T1000 (cell line): ENCODE measurements around the gene AFAP1.

ENCODE experiments used
- DNase-seq: peaks from one replicate; lab custom pipeline; 2025; ENCODE audit warnings: mixed read lengths; lab: John Stamatoyannopoulos, UW

Gene AFAP1

GRCh38 chr4:7769396-7770223 is 170.1 kb downstream of the AFAP1 start:
- DNase-seq = no peak

- no peak for DNase-seq
Measured at GRCh38 chr4:7768736-7769135, 170.9 kb downstream of the AFAP1 start.

DNA sequence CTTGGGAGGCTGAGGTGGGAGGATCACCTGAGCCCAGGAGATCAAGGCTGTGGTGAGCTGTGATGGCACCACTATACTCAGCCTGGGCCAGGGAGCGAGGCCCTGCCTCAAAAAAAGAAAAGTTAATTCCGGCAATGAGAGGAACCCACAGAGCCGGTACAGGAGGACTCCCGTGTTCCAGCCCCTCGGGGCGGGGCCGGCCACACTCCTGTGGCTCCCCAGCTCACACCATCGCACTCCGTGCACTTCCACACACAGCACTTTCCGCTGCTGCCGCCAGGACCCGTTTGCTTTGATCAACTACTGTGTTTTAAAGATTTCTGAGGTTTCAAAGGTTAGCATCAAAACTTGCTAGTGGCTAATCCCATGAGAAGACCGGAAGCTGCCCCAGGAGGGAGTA is 171.7 kb downstream of the AFAP1 start:
- no peak for DNase-seq

DNA sequence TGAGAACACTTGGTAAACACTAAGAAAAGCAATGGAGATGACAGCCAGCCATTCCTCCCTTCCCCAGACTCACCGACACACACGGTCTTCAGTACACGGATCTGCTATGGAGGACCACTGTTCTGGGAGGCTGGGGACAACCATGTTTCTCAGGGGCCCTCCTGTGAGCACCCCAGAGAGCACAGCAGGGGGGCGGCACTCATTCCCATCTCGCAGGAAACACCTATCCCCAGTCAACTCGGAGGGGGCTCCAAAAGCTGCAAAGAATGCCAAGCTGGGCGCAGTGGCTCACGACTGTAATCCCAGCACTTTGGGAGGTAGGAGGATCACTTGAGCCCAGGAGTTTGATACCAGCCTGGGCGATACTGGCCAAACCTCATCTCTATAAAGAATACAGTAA is 172.1 kb downstream of the AFAP1 start:
- no peak for DNase-seq

DNA sequence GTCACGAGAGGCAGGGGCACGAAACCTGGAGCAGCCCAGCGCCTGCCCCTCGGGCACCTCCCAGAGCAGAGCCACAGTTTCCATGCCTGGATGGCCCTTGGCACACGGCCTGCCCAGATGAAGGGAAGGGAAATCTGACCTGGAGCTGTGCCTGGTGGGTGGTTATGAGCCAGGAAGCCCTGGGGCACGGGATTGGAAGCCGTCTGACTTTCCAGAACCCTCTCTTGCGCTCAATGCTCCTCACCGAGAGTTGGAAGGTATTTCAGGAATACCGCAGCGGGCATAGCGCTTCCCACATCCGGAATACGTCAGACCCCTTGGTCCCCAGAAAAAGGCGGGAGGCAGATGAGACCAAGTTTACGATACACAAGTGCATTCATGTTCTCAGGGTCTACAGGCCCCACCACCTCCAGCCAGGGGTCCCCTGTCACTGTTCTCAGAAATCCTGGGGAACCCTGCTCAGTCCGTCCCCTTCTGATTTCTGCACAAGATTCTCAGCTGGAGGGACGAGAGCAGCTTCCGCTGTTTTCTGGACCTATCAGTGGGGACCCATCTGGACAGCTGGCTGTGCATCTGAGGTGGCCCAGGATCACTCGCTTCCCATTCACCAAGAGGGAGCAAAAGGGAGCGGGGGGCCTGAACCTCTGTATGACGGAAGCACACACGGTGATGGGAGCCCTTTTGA is 172.9 kb downstream of the AFAP1 start:
- DNase-seq = no peak

GRCh38 chr4:7766086-7766485 is 173.6 kb downstream of the AFAP1 start:
- no peak for DNase-seq

- no peak for DNase-seq
Measured at GRCh38 chr4:7765666-7766065, 174.0 kb downstream of the AFAP1 start.

DNA sequence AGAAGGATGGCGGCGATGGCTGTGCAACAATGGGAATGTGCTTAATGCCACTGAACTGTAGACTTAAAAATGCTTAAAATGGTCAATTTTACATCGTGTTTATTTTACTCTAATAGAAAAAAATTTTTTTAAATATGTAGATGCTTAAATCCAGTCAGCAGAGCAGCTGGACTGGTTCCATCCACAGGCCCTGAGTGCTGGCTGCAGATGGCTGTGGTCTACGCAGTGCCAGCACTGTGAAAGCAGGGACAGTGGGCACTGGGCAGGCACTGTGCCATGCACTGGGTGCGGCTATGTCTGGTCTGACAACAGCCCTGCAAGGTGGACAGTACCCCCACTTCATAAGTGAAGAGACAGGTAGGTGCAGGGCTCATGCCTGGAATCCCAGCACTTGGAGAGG is 175.2 kb downstream of the AFAP1 start:
- DNase-seq = no peak

- DNase-seq = no peak
Measured at GRCh38 chr4:7763788-7764187, 175.9 kb downstream of the AFAP1 start.

DNA sequence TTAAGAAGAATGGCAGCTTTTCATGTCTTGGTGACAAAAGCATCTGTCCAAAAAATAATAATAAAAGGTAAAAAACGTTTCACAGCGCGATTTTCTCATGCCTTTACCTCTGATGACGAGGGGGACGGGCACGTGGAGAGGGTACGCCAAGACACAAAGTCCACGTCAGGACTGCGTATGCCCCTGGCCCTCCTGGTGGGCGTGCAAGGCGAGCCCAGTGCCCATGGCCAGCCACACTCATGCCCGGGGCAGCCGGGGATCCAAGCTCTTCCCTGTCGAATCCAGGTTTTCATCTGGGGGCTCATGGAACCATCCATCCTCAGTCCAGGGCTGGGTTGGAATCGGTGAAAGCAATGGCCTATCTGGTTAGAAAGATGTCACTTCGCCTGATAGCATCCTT is 176.6 kb downstream of the AFAP1 start:
- no peak for DNase-seq

DNA sequence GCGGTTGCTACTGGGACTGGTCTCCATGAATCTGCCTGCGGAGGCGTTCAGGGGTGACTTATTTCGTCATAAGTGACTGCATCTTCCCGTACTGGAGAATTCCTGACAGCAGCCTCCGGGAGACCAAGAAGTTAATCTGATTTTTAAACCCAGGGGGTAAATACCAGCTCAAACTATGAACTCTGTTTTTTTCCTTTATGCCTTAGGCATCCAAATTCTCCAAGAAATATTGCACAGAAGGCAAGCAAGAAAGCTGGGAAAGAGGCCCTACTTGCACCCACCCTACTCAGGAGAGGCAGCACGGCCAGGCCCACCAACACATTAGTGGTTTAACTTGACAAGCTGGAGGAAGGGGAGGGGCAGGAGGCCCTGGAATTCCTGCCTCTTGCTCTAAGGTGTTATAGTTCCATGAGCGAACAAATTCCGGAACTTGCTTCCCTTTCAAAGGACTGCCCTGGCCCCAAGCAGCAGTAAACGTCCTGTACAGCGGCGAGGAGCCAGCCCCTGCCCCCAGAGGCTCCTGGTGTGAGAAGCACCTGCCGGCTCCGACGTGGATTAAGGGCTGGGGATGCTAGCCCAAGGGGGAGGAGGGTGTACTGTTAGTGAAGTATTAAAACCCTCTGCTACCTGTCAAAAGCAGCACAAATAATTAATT is 177.2 kb downstream of the AFAP1 start:
- DNase-seq = no peak

- DNase-seq = no peak
Measured at GRCh38 chr4:7761720-7762119, 177.9 kb downstream of the AFAP1 start.

- no peak for DNase-seq
Measured at GRCh38 chr4:7761312-7761711, 178.3 kb downstream of the AFAP1 start.

DNA sequence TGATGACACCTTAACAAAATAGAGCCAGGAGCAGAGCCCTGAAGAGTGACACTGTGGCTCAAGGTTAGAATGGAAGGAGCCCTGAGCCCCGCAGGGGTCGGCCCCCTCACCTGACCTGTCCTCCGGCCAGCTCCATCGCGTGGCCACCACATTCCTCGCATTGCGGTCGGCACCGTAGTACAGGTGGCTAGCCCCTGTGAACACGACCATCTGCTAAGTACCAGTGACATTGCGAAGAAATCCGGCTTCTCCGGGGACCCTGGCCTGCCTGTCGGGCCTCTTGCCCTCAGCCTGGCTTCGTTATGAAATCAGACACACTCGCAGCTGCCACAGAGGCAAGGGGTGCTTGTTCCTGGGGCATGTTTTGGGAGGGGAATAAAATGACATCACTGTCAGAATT is 179.0 kb downstream of the AFAP1 start:
- no peak for DNase-seq

DNA sequence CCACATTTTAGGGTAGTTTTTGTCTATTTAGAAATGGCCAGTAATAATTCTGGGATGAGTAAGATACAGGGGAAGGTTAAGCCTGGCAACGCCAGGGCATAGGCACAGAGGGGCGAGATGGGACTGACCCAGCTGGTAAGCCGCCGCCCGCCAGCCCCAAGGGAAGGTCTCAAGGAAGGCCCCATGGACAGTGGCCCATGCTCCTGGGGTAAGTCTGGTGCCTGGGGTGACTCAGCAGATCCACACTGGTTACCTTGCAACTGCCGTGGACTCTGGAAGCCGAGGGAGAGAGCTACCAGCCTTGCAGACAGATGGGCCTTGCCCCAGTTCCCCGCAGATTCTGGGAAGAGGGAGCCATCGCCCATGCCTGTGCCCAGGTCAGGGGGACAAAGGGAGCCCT is 179.4 kb downstream of the AFAP1 start:
- DNase-seq = no peak

DNA sequence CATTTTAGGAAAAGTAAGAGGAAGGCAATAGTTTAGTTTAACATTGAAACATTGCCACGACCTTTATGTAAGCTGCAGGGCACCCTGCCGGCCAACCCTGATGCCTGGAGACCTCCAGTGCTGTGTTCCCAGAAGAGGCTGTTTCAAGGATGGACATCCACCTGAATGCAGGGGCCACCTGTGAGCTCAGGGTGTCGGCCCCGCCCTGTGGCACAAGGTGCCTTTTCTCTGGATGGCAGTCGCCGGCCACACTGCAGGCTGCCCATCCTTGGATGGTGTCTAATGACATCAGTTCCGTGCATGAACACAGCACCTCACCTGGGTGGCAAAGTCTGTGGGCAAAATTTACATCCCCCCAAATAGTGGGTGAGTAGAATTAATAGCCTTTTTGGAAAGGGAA is 180.0 kb downstream of the AFAP1 start:
- no peak for DNase-seq

- no peak for DNase-seq
Measured at GRCh38 chr4:7759216-7759615, 180.4 kb downstream of the AFAP1 start.

- DNase-seq = no peak
Measured at GRCh38 chr4:7758476-7758875, 181.2 kb downstream of the AFAP1 start.

GRCh38 chr4:7757501-7758471 is 181.9 kb downstream of the AFAP1 start:
- no peak for DNase-seq

GRCh38 chr4:7756561-7757355 is 182.9 kb downstream of the AFAP1 start:
- DNase-seq = no peak

DNA sequence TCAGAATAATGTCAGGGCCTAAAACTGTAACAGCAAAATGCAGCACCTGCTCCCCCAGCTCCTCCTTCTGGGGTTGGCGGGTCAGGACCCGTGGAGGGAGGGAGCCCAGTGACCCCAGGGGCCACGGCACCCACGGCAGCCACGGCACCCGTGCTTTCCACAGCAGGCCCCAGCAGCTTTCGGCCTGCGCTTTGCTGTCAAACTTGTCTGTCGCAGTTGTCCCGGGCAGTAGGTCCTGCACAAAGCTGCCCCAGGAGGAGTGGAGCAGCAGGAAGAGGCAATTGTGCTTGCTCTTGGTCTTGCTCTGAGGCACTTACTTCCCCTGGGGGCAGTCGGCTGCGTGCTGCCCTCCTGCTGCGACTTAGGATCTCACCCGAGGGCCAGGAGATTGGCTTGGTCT is 183.6 kb downstream of the AFAP1 start:
- no peak for DNase-seq
